Activated CD4-positive, alpha-beta T cell treated with anti-CD3 and anti-CD28 coated beads, Interleukin-2, Interleukin-4, amounts not matched to agents 100 ng/mL and 50 ng/mL, durations not matched to agents 16 hours and 8 hours (primary cell): Measurements from ENCODE around the gene CDK8.

Experiments
- DNase-seq: peaks from one replicate; pipeline ENCODE4 v3.0.0-alpha.2; 2020; ENCODE audit warnings: low spot score

Gene CDK8

GRCh38 chr13:26446751-26447150 is 192.8 kb downstream of the CDK8 start:
- DNase-seq: no peak

GRCh38 chr13:26448032-26448431 is 194.1 kb downstream of the CDK8 start:
- DNase-seq: no peak

GRCh38 chr13:26449063-26449848 is 195.3 kb downstream of the CDK8 start:
- DNase-seq: no peak
